Right lobe of liver (tissue), 4 donors: ENCODE data around the gene TNXB.
"Not testable (repeated sequence)": the region's sequence is repeated elsewhere in the genome, so short reads cannot be mapped to it uniquely, and the experiment has no call there.

ENCODE experiments used
- CTCF ChIP-seq, 4 donors: fragments of 200-600 bp in 3 of 4; fragments of 450-650 bp in 1 of 4; IDR thresholded peaks; one replicate each; pipeline versions ENCODE4 v1.5.1 to v1.8.0; 2016 to 2022; ENCODE audit warnings: antibody characterized with exemption in 4 of 4, mild to moderate bottlenecking in 2 of 4
- POLR2A ChIP-seq: fragments of 450-650 bp; IDR thresholded peaks from one replicate; pipeline ENCODE4 v1.6.1; 2017; ENCODE audit warnings: antibody characterized with exemption, mild to moderate bottlenecking
- donor health status: DM: no; HTN: no; CAD: no.
- donor health status: DM: no; HTN: no; CAD: no.
- donor health status: DM: no; HTN: yes; CAD: no.

DNA sequence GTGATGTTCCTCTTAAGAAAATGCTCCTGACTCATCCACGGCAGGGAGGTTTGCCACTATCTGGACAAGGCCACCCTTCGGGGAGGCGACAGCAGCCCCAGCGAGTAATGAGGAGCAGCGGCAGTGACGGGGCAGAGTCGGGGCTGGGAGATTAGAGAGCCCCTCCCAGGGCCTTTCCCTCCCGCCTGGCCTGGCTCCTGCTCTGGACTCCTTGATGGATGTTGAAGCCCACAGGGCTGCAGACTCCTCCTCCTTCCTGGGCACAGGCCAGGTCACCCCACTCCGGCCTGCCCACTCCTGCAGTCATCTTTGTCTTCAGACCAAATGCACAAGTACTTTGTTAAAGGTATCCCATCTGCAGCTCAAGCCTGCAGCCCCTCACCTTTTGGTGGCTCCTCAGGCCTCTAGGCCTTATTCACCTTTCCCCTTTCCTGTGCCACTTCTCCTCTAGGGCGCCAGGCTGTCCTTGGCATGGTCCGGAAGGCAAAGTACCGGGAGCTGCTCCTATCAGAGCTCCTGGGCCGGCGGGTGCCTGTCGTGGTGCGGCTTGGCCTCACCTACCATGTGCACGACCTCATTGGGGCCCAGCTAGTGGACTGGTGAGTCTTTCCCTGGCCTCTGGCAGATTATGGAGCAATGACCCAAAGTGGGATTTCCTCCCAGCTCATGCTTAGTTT lies 96.1 kb downstream of the TNXB start:
- TF ChIP-seq CTCF (IDR thresholded peaks at IDR 0.05); POLR2A: not testable (repeated sequence)
